Cardiac muscle cell (in vitro differentiated cells and primary cell): Measurements from ENCODE around the gene IL18RAP. TPM values are rescaled to one million over a fixed set of nuclear protein-coding genes. Genes with fewer than 3 reads are reported as not detected.
A peak's percentile ranks its signal among the peaks of the same experiment; 100 is the strongest.

Source experiments
- DNase-seq, 2 donors: peaks; one replicate each; pipeline versions ENCODE4 v3.0.0 to v3.0.0-alpha.2; 2010 to 2017; ENCODE audit warnings: low read depth in 1 of 2, low spot score in 1 of 2
- H3K27ac ChIP-seq: fragments of 200-600 bp; sonication (generic); 2 replicates; pipeline ENCODE4 v1.5.1; 2016
- H3K27me3 ChIP-seq: fragments of 200-600 bp; sonication (generic); 2 replicates; pipeline ENCODE4 v1.6.0; 2016; ENCODE audit warnings: control low read depth
- H3K36me3 ChIP-seq: fragments of 200-600 bp; sonication (generic); 2 replicates; pipeline ENCODE4 v1.5.1; 2016; ENCODE audit warnings: control low read depth
- H3K4me1 ChIP-seq: fragments of 200-600 bp; sonication (generic); 2 replicates; pipeline ENCODE4 v1.8.1; 2017; ENCODE audit warnings: low read depth, mild to moderate bottlenecking, mixed run types
- H3K4me3 ChIP-seq: fragments of 200-600 bp; sonication (generic); 2 replicates; pipeline ENCODE4 v1.5.1; 2016; ENCODE audit warnings: mild to moderate bottlenecking
- H3K9me3 ChIP-seq: fragments of 200-600 bp; sonication (generic); 2 replicates; pipeline ENCODE4 v1.5.1; 2017; ENCODE audit warnings: low read depth, mild to moderate bottlenecking, control low read depth
- CTCF ChIP-seq: IDR thresholded peaks from 2 replicates; pipeline ENCODE4 v1.5.1; 2012; ENCODE audit warnings: low read depth, mild to moderate bottlenecking, low read length
- polyA plus RNA-seq: library from polyadenylated mRNA; unstranded; fragments of >200 nt; fragmentation: Nextera tagmentation; extraction: Ambion mirVana; gene quantifications from 2 replicates; pipeline ENCODE4 v1.2.1, GENCODE V29; 2016
- total RNA-seq: library from RNA; depleted of rRNA; stranded (reverse); fragments of >200 nt; gene quantifications from 2 replicates; pipeline ENCODE4 v1.2.3, GENCODE V29; 2016

The IL18RAP gene
- total and polyA plus RNA-seq, 2 experiments from 2014 or later = 0.09 TPM; not detected in 1

GRCh38 chr2:102470168-102470567 is 47.2 kb downstream of the IL18RAP start:
- Histone ChIP-seq H3K4me1 (no peaks in the 10 kb centered on the region), H3K36me3 (no peaks in the 10 kb centered on the region), H3K27me3 (peaks cover 4% of the 10 kb centered on the region), H3K9me3 (no peaks in the 10 kb centered on the region), H3K27ac (no peak overlapping the region), H3K4me3 (no peak overlapping the region)
- TF ChIP-seq CTCF = no peak
- no peak for DNase-seq

GRCh38 chr2:102473020-102473419 is 50.1 kb downstream of the IL18RAP start, which contains the start of gene SLC9A4:
TSS of gene SLC9A4 (plus strand) at chr2:102473226. CDS start at chr2:102473760, 534 bp downstream.
- H3K4me1 ChIP-seq = no peaks in the 10 kb centered on the region
- H3K27ac ChIP-seq = no peak within 1 kb of the TSS
- H3K27me3 ChIP-seq = peaks cover 4% of the 10 kb centered on the region
- peak; percentile 51 to 62 for DNase-seq
- no peaks in the 10 kb centered on the region for H3K36me3 ChIP-seq
- no peak within 1 kb of the TSS for H3K4me3 ChIP-seq
- TF ChIP-seq CTCF = peak; percentile 90
- H3K9me3 ChIP-seq = no peaks in the 10 kb centered on the region

DNA sequence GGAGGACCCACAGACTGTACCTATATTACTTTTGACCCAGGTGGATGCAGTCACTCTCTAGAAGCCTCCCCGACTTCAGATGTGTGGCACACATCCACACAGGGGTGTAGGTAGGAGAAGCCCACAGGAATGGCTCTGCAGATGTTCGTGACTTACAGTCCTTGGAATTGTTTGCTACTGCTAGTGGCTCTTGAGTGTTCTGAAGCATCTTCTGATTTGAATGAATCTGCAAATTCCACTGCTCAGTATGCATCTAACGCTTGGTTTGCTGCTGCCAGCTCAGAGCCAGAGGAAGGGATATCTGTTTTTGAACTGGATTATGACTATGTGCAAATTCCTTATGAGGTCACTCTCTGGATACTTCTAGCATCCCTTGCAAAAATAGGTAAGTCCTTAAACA is 50.7 kb downstream of the IL18RAP start:
- Histone ChIP-seq H3K27ac (no peak overlapping the region), H3K36me3 (no peaks in the 10 kb centered on the region), H3K9me3 (no peaks in the 10 kb centered on the region), H3K4me3 (no peak overlapping the region), H3K4me1 (no peaks in the 10 kb centered on the region), H3K27me3 (peaks cover 4% of the 10 kb centered on the region)
- TF ChIP-seq CTCF = no peak
- no peak for DNase-seq

- no peaks in the 10 kb centered on the region for H3K9me3 ChIP-seq
- no peak overlapping the region for H3K4me3 ChIP-seq
- no peak for DNase-seq
- H3K36me3 ChIP-seq = no peaks in the 10 kb centered on the region
- no peaks in the 10 kb centered on the region for H3K4me1 ChIP-seq
- no peak for TF ChIP-seq CTCF
- H3K27ac ChIP-seq = no peak overlapping the region
- H3K27me3 ChIP-seq = peaks cover 4% of the 10 kb centered on the region
Observed at GRCh38 chr2:102474785-102475184, 51.8 kb downstream of the IL18RAP start.

DNA sequence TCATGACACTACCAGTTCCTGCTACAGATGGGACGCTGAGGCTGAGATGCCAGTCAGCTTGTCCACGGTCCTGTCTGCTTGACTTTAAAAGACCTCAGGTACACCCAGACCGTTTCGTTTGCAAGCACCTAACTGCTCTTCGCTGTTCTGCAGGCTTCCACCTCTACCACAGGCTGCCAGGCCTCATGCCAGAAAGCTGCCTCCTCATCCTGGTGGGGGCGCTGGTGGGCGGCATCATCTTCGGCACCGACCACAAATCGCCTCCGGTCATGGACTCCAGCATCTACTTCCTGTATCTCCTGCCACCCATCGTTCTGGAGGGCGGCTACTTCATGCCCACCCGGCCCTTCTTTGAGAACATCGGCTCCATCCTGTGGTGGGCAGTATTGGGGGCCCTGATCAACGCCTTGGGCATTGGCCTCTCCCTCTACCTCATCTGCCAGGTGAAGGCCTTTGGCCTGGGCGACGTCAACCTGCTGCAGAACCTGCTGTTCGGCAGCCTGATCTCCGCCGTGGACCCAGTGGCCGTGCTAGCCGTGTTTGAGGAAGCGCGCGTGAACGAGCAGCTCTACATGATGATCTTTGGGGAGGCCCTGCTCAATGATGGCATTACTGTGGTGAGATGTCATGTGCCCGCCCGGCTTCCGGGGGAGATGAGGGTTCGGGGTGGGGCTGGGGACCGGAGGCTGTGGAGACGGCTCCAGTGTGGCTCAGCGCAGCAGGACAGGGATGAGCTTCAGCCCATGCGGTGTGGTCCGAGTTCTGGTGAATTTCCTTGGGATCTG is 55.9 kb downstream of the IL18RAP start:
- DNase-seq = no peak
- TF ChIP-seq CTCF = no peak
- H3K4me1 ChIP-seq = no peaks in the 10 kb centered on the region
- no peak overlapping the region for H3K27ac ChIP-seq
- no peak overlapping the region for H3K4me3 ChIP-seq
- H3K36me3 ChIP-seq = no peaks in the 10 kb centered on the region
- no peaks in the 10 kb centered on the region for H3K9me3 ChIP-seq
- no peaks in the 10 kb centered on the region for H3K27me3 ChIP-seq
